Stimulated activated CD8-positive, alpha-beta memory T cell treated with anti-CD3 and anti-CD28 coated beads, Interleukin-7, amount 100 ng/mL, for 48 hours (primary cell): ENCODE results near the gene E2F1.
"Not testable (repeated sequence)": the region's sequence is repeated elsewhere in the genome, so short reads cannot be mapped to it uniquely, and the experiment has no call there.

ENCODE experiments used
- DNase-seq, 2 donors: peaks; one replicate each; pipeline ENCODE4 v3.0.0-alpha.2; 2020; ENCODE audit warnings: low read depth in 1 of 2; ENCODE audit errors: extremely low read depth in 1 of 2

The E2F1 gene

GRCh38 chr20:33646191-33646590 lies 40.0 kb downstream of the E2F1 start:
- no peak for DNase-seq

GRCh38 chr20:33645396-33645795 lies 40.8 kb downstream of the E2F1 start:
- DNase-seq = no peak

- DNase-seq = no peak
Measured at GRCh38 chr20:33645072-33645358, 41.2 kb downstream of the E2F1 start.

GRCh38 chr20:33644313-33645071 lies 41.7 kb downstream of the E2F1 start:
- DNase-seq = no peak

- no peak for DNase-seq
Measured at GRCh38 chr20:33640287-33640686, 45.9 kb downstream of the E2F1 start.

- no peak for DNase-seq
Measured at GRCh38 chr20:33636776-33637175, 49.4 kb downstream of the E2F1 start.

GRCh38 chr20:33635341-33635740 lies 50.8 kb downstream of the E2F1 start:
- DNase-seq = no peak

GRCh38 chr20:33631910-33632309 lies 54.3 kb downstream of the E2F1 start:
- not testable (repeated sequence) for DNase-seq

GRCh38 chr20:33630507-33630906 lies 55.7 kb downstream of the E2F1 start:
- no peak for DNase-seq

- no peak for DNase-seq
Measured at GRCh38 chr20:33629979-33630378, 56.2 kb downstream of the E2F1 start.

GRCh38 chr20:33629533-33629932 lies 56.7 kb downstream of the E2F1 start:
- DNase-seq = no peak

- DNase-seq = no peak
Measured at GRCh38 chr20:33627577-33628216, 58.5 kb downstream of the E2F1 start.

- DNase-seq = no peak
Measured at GRCh38 chr20:33626190-33626589, 60.0 kb downstream of the E2F1 start.
